ENCODE data around the gene BEND6. TPM values are rescaled to one million over a fixed set of nuclear protein-coding genes. Genes with fewer than 3 reads are reported as not detected.
A peak's percentile ranks its signal among the peaks of the same experiment; 100 is the strongest.

Gene BEND6
- total RNA-seq, 1 donor from 2014 or later: 1.2 TPM

GRCh38 chr6:57026001-57026400 is 71.1 kb downstream of the BEND6 start:
- Mint-ChIP-seq H3K4me1 (ENCODE audit: low read depth, unreplicated experiment) (peaks cover 2% of the 10 kb centered on the region), H3K27ac (ENCODE audit: unreplicated experiment) (peak overlapping the region; percentile 74), H3K36me3 (ENCODE audit: unreplicated experiment) (peaks cover 16% of the 10 kb centered on the region), H3K4me3 (ENCODE audit: unreplicated experiment) (no peak overlapping the region), H3K9me3 (ENCODE audit: unreplicated experiment) (peaks cover 7% of the 10 kb centered on the region), H3K27me3 (ENCODE audit: unreplicated experiment) (peaks cover 2% of the 10 kb centered on the region)
- no peak for DNase-seq
- TF ChIP-seq CTCF (IDR thresholded peaks at IDR 0.05; ENCODE audit: partially characterized antibody, unreplicated experiment): no peak

- H3K36me3 Mint-ChIP-seq (ENCODE audit: unreplicated experiment): peaks cover 16% of the 10 kb centered on the region
- no peak for DNase-seq
- no peak for TF ChIP-seq CTCF (IDR thresholded peaks at IDR 0.05; ENCODE audit: partially characterized antibody, unreplicated experiment)
- peaks cover 2% of the 10 kb centered on the region for H3K4me1 Mint-ChIP-seq (ENCODE audit: low read depth, unreplicated experiment)
- peaks cover 2% of the 10 kb centered on the region for H3K27me3 Mint-ChIP-seq (ENCODE audit: unreplicated experiment)
- H3K9me3 Mint-ChIP-seq (ENCODE audit: unreplicated experiment): peaks cover 7% of the 10 kb centered on the region
- no peak overlapping the region for H3K27ac Mint-ChIP-seq (ENCODE audit: unreplicated experiment)
- H3K4me3 Mint-ChIP-seq (ENCODE audit: unreplicated experiment): no peak overlapping the region
These were observed 72.4 kb downstream of the BEND6 start for GRCh38 chr6:57027301-57027700.

GRCh38 chr6:57029213-57029612 is 74.3 kb downstream of the BEND6 start:
- Mint-ChIP-seq H3K36me3 (ENCODE audit: unreplicated experiment) (peaks cover 15% of the 10 kb centered on the region), H3K9me3 (ENCODE audit: unreplicated experiment) (peaks cover 7% of the 10 kb centered on the region), H3K4me3 (ENCODE audit: unreplicated experiment) (no peak overlapping the region), H3K27ac (ENCODE audit: unreplicated experiment) (no peak overlapping the region), H3K4me1 (ENCODE audit: low read depth, unreplicated experiment) (peaks cover 2% of the 10 kb centered on the region), H3K27me3 (ENCODE audit: unreplicated experiment) (peaks cover 2% of the 10 kb centered on the region)
- no peak for DNase-seq
- TF ChIP-seq CTCF (IDR thresholded peaks at IDR 0.05; ENCODE audit: partially characterized antibody, unreplicated experiment): no peak

GRCh38 chr6:57033228-57033627 is 78.3 kb downstream of the BEND6 start:
- Mint-ChIP-seq H3K27ac (ENCODE audit: unreplicated experiment) (no peak overlapping the region), H3K36me3 (ENCODE audit: unreplicated experiment) (no peaks in the 10 kb centered on the region), H3K9me3 (ENCODE audit: unreplicated experiment) (peaks cover 2% of the 10 kb centered on the region), H3K4me3 (ENCODE audit: unreplicated experiment) (no peak overlapping the region), H3K4me1 (ENCODE audit: low read depth, unreplicated experiment) (no peaks in the 10 kb centered on the region), H3K27me3 (ENCODE audit: unreplicated experiment) (no peaks in the 10 kb centered on the region)
- no peak for DNase-seq
- TF ChIP-seq CTCF (IDR thresholded peaks at IDR 0.05; ENCODE audit: partially characterized antibody, unreplicated experiment): no peak

GRCh38 chr6:57035549-57035948 is 80.6 kb downstream of the BEND6 start:
- no peaks in the 10 kb centered on the region for H3K4me1 Mint-ChIP-seq (ENCODE audit: low read depth, unreplicated experiment)
- no peak for TF ChIP-seq CTCF (IDR thresholded peaks at IDR 0.05; ENCODE audit: partially characterized antibody, unreplicated experiment)
- no peak overlapping the region for H3K27ac Mint-ChIP-seq (ENCODE audit: unreplicated experiment)
- H3K27me3 Mint-ChIP-seq (ENCODE audit: unreplicated experiment): peaks cover 1% of the 10 kb centered on the region
- no peaks in the 10 kb centered on the region for H3K36me3 Mint-ChIP-seq (ENCODE audit: unreplicated experiment)
- peaks cover 7% of the 10 kb centered on the region for H3K9me3 Mint-ChIP-seq (ENCODE audit: unreplicated experiment)
- H3K4me3 Mint-ChIP-seq (ENCODE audit: unreplicated experiment): no peak overlapping the region
- no peak for DNase-seq
